HAP-1 (cell line): ENCODE measurements around the gene ALDH3A2.
A peak's percentile ranks its signal among the peaks of the same experiment; 100 is the strongest.
"Not testable (repeated sequence)": the region's sequence is repeated elsewhere in the genome, so short reads cannot be mapped to it uniquely, and the experiment has no call there.

Source experiments
- DNase-seq, 2 experiments: peaks; one replicate each; pipeline ENCODE4 v3.0.0-alpha.2; 2016 to 2020; ENCODE audit warnings: low spot score in 2 of 2
- H3K27me3 ChIP-seq: fragments of 250-450 bp; sonication (Bioruptor Pico); 2 replicates; pipeline ENCODE4 v1.5.1; 2020; ENCODE audit warnings: low read depth, mild to moderate bottlenecking, moderate library complexity
- H3K36me3 ChIP-seq: fragments of 250-450 bp; sonication (Bioruptor Pico); replicated peaks from 2 replicates; pipeline ENCODE4 v1.5.1; 2020; ENCODE audit warnings: mild to moderate bottlenecking
- H3K4me1 ChIP-seq: fragments of 250-450 bp; sonication (Bioruptor Pico); 2 replicates; pipeline ENCODE4 v1.5.1; 2020; ENCODE audit warnings: mild to moderate bottlenecking
- H3K4me3 ChIP-seq: fragments of 250-450 bp; sonication (Bioruptor Pico); 2 replicates; pipeline ENCODE4 v1.5.1; 2020; ENCODE audit warnings: mild to moderate bottlenecking, moderate library complexity
- H3K9me3 ChIP-seq: fragments of 250-450 bp; sonication (Bioruptor Pico); 2 replicates; pipeline ENCODE4 v1.5.1; 2020; ENCODE audit warnings: mild to moderate bottlenecking, moderate library complexity
- in situ Hi-C: fragments of 300-500 bp; cut with MboI; formaldehyde crosslinking; loops from 3 replicates; pipeline ENCODE4 v1.14.3; 2020; ENCODE audit warnings: low sequenced_read_pairs, inconsistent platforms, mixed read lengths

ALDH3A2 gene

DNA sequence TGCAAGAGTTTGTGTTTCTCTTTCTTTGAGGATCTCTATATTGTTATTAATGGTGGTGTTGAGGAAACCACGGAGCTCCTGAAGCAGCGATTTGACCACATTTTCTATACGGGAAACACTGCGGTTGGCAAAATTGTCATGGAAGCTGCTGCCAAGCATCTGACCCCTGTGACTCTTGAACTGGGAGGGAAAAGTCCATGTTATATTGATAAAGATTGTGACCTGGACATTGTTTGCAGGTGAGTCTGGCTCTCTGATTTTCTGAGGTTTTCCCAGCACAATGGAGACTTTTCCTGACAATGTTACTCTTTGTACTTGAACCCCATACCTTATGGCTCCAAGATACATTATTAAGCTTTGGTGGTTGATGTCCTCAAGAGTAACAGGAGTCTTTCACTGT, 7.8 kb downstream of the ALDH3A2 start:
- Histone ChIP-seq H3K27me3 (no peaks in the 10 kb centered on the region), H3K4me1 (no peaks in the 10 kb centered on the region; the same call in 1 of the 2 replicates), H3K4me3 (no peak overlapping the region), H3K36me3 (peaks cover 43% of the 10 kb centered on the region), H3K9me3 (0 out of 2 replicates have a peak, but pooled peaks cover 2% of the 10 kb centered on the region)
- DNase-seq: no peak
- in situ Hi-C loops: no loop called here

- DNase-seq: no peak
- Histone ChIP-seq H3K9me3 (0 out of 2 replicates have a peak, but pooled peaks cover 2% of the 10 kb centered on the region), H3K4me3 (no peak overlapping the region), H3K4me1 (no peaks in the 10 kb centered on the region; the same call in 1 of the 2 replicates), H3K27me3 (no peaks in the 10 kb centered on the region), H3K36me3 (peaks cover 41% of the 10 kb centered on the region)
- in situ Hi-C loops: no loop called here
These were observed 8.5 kb downstream of the ALDH3A2 start for GRCh38 chr17:19656851-19657581.

DNA sequence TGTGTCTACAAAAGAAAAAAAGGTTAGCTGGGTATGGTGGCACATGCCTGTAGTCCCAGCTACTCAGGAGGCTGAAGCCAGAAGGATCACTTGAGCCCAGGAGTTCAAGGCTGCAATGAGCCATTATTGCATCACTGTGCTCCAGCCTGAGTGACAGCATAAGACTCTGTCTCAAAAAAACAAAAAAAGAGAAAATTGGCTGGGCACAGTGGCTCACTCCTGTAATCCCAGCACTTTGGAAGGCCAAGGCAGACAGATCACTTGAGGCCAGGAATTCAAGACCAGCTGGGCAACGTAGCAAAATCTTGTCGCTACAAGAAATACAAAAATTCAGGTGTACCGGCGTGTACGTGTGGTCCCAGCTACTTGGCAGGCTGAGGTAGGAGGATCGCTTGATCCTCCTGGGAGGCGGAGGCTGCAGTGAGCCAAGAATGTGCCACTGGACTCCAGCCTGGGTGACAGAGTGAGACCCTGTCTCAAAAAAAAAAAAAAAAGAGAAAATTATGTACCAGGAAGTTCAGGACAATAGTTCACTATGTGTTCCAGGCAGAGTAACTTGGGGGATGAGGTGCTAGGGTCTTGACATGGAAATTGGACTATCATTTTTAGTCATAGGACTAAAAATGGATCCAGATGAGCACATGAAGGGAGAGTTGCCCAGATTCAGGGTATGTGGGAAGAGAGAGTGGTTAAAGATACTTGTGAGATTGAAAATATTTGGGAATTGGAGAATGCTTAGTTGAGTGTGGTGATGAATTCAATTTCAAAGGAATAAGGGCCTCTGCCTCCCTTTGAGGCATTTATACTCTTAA, 11.0 kb downstream of the ALDH3A2 start:
- H3K36me3 ChIP-seq: peaks cover 32% of the 10 kb centered on the region

DNA sequence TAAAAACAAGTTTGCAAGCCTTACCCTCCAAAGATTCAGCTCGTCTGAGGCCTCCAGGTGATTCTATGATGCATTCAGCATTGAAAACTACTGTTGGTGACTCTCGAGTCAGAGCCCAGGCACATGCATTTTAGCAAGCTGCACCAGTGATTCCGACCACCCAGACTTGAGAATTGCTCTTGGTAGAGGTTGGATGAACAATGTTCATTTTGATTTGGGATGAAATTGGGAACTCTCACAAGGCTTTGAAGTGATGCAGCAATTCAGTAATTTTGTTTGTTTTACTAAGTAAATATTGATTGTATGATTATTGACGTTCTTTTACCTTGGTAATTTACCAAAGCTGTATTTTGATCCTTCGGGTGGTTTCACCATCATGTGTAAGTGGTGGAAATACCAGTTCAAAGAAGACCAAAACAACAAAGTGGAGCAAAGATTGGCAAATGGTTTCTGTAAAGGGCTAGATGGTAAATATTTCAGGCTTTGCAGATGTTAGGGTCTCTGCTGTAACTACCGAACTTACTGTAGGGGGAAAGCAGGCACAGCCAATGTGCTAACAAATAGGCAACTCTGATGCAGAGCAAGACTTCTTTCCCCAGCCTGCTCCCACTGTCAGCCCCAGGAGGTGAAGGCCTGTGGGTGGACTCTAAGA, 11.8 kb downstream of the ALDH3A2 start:
- no peaks in the 10 kb centered on the region for H3K27me3 ChIP-seq
- no peak overlapping the region for H3K4me3 ChIP-seq
- no peaks in the 10 kb centered on the region for H3K9me3 ChIP-seq
- DNase-seq: no peak
- in situ Hi-C loops: no loop called here
- H3K4me1 ChIP-seq: peaks cover 19% of the 10 kb centered on the region
- H3K36me3 ChIP-seq: peaks cover 38% of the 10 kb centered on the region

More for the DNA sequence above, 11.0 kb downstream of the ALDH3A2 start:
- DNase-seq: no peak
- Histone ChIP-seq H3K27me3 (no peaks in the 10 kb centered on the region), H3K9me3 (no peaks in the 10 kb centered on the region), H3K4me1 (peaks cover 19% of the 10 kb centered on the region), H3K4me3 (no peak overlapping the region)
- in situ Hi-C loops: no loop called here

DNA sequence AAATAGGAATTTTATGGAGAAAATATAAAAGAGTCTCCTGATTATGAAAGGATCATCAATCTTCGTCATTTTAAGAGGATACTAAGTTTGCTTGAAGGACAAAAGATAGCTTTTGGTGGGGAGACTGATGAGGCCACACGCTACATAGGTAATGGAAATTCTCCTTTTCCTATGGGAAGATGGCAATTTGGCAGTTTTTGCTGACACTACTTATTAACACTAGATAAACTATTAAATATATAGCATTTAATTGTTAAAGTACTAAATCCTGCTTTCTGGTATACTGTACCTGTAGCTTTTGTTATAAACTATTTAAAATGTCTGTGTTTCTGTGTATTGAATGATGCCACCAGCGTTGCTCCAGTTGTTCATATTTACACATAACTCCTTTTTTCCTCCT, 12.6 kb downstream of the ALDH3A2 start:
- DNase-seq: no peak
- peaks cover 19% of the 10 kb centered on the region for H3K4me1 ChIP-seq
- H3K9me3 ChIP-seq: no peaks in the 10 kb centered on the region
- H3K27me3 ChIP-seq: no peaks in the 10 kb centered on the region
- H3K4me3 ChIP-seq: no peak overlapping the region
- H3K36me3 ChIP-seq: peaks cover 35% of the 10 kb centered on the region
- in situ Hi-C loops: no loop called here

DNA sequence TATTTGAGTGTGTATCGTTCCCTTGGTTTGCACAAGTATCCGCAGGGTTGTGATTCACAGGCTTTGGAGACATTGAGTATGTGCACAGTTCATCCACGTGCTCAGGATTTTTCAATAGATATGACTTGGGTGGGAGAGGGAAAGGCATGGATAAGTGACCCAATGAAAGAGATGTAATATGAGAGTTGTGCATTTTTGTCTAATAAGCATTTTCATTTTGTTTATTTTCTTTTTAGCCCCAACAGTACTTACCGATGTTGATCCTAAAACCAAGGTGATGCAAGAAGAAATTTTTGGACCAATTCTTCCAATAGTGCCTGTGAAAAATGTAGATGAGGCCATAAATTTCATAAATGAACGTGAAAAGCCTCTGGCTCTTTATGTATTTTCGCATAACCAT, 14.5 kb downstream of the ALDH3A2 start:
- DNase-seq: no peak
- H3K36me3 ChIP-seq: peaks cover 21% of the 10 kb centered on the region
- no peaks in the 10 kb centered on the region for H3K27me3 ChIP-seq
- peaks cover 19% of the 10 kb centered on the region for H3K4me1 ChIP-seq
- no peak overlapping the region for H3K4me3 ChIP-seq
- in situ Hi-C loops: no loop called here
- H3K9me3 ChIP-seq: no peaks in the 10 kb centered on the region

GRCh38 chr17:19664136-19664820, 15.7 kb downstream of the ALDH3A2 start:
- in situ Hi-C loops: no loop called here
- Histone ChIP-seq H3K4me1 (peaks cover 19% of the 10 kb centered on the region), H3K36me3 (peaks cover 23% of the 10 kb centered on the region), H3K27me3 (no peaks in the 10 kb centered on the region), H3K9me3 (no peaks in the 10 kb centered on the region), H3K4me3 (no peak overlapping the region)
- DNase-seq: peak; percentile 5 to 42

DNA sequence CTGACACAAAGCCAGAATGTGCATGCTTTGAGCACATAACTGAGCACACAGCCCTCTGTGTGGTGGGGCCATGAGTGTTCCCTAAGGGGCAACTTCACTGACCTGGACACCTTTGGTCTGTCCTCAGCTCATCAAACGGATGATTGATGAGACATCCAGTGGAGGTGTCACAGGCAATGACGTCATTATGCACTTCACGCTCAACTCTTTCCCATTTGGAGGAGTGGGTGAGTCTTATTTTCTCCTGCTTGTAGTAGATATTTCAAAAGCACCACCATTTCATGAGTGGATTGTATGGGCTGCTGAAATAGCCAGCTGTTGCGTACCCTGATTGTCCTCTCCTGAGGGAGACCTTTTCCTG, 16.2 kb downstream of the ALDH3A2 start:
- H3K27me3 ChIP-seq: no peaks in the 10 kb centered on the region
- in situ Hi-C loops: no loop called here
- no peaks in the 10 kb centered on the region for H3K9me3 ChIP-seq
- peaks cover 19% of the 10 kb centered on the region for H3K4me1 ChIP-seq
- peaks cover 26% of the 10 kb centered on the region for H3K36me3 ChIP-seq
- no peak for DNase-seq
- H3K4me3 ChIP-seq: no peak overlapping the region

DNA sequence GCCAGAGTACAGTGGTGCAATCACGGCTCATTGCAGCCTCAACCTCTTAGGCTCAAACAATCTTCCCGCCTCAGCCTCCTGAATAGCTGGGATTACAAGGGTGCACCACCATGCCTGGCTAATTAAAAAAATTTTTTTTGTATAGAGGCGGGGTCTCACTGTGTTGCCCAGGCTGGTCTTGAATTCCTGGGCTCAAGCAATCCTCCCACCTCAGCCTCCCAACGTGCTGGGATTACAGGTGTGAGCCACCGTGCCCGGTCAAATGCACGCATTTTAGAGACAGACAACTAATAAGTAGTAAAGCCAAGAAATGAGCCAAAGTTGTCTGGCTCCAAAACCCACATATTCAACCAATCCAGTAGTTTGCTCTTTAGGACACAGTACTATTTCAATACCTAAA, 21.1 kb downstream of the ALDH3A2 start:
- H3K4me3 ChIP-seq, H3K4me1 ChIP-seq, H3K9me3 ChIP-seq, DNase-seq, H3K27me3 ChIP-seq, in situ Hi-C loops: not testable (repeated sequence)
- H3K36me3 ChIP-seq: peaks cover 26% of the 10 kb centered on the region

DNA sequence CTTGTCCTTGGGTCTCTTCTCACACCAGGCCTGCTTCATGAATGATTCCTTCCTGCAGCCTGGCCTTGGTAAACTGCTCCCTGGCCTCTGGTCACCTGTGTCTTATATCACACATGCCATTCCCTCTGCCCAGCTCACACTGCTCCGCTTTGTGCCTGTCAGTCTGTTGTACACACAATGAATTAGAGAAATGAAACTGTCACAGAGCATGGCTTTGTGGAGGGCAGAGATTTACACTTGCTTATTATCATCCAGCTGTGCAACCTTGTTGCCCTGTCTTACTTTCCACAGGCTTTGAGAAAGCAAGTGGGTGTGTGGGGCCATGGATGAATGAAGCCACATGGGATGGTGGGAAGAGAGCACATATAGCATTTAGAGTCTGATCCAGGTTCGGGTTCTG, 22.4 kb downstream of the ALDH3A2 start:
- peaks cover 21% of the 10 kb centered on the region for H3K36me3 ChIP-seq
- H3K4me1 ChIP-seq: no peaks in the 10 kb centered on the region
- H3K4me3 ChIP-seq: no peak overlapping the region
- no peak for DNase-seq
- H3K27me3 ChIP-seq: no peaks in the 10 kb centered on the region
- in situ Hi-C loops: no loop called here
- H3K9me3 ChIP-seq: no peaks in the 10 kb centered on the region

DNA sequence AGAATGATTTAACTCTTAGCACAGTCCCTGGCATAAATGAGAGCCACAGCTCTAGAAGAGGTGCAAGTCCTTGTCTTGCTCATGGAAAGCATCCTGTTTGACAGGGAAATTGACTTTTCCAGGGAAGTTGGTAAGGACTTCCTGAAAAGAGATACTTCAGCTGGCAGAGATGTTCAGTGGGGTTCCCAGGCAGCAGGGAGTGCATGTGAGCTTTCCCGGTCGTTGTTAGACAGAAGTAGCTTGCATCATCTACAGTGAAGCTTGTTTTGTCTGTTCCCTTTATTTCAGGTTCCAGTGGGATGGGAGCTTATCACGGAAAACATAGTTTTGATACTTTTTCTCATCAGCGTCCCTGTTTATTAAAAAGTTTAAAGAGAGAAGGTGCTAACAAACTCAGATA, 22.9 kb downstream of the ALDH3A2 start:
- H3K4me1 ChIP-seq: no peaks in the 10 kb centered on the region
- DNase-seq: no peak
- in situ Hi-C loops: no loop called here
- H3K27me3 ChIP-seq: no peaks in the 10 kb centered on the region
- no peak overlapping the region for H3K4me3 ChIP-seq
- no peaks in the 10 kb centered on the region for H3K9me3 ChIP-seq
- peaks cover 19% of the 10 kb centered on the region for H3K36me3 ChIP-seq

- no peak overlapping the region for H3K4me3 ChIP-seq
- in situ Hi-C loops: no loop called here
- H3K9me3 ChIP-seq: no peaks in the 10 kb centered on the region
- H3K27me3 ChIP-seq: no peaks in the 10 kb centered on the region
- no peak for DNase-seq
- peaks cover 19% of the 10 kb centered on the region for H3K36me3 ChIP-seq
- no peaks in the 10 kb centered on the region for H3K4me1 ChIP-seq
These were observed 23.6 kb downstream of the ALDH3A2 start for GRCh38 chr17:19672009-19672750.

DNA sequence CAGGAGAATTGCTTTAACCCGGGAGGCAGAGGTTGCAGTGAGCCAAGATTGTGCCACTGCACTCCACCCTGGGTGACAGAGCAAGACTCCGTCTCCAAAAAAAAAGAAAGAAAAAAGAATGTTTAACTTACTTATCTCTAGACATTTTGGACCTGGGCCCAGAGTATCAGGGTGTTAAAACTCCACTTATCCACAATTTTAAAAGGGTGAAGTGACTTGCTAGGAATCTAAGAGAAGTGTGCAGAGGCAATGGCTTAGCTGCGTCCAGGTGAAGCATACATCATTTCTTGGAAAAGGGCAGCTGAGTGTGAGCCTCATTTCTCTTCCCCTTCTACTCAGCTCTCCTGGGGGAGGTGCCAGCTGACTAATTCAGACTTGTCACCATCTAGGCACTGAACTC, 25.1 kb downstream of the ALDH3A2 start:
- in situ Hi-C loops: no loop called here
- Histone ChIP-seq H3K9me3 (no peaks in the 10 kb centered on the region), H3K27me3 (no peaks in the 10 kb centered on the region), H3K4me3 (no peak overlapping the region), H3K36me3 (peaks cover 19% of the 10 kb centered on the region), H3K4me1 (no peaks in the 10 kb centered on the region)
- no peak for DNase-seq
